Cerebellar nuclear complex (tissue), 1 donor: ENCODE data around the gene SLC18A2.

Experiments
- DNase-seq, 2 experiments: peaks; one replicate each; lab custom pipeline; 2025; lab: John Stamatoyannopoulos, UW

SLC18A2 gene

GRCh38 chr10:117313641-117314040, 72.7 kb downstream of the SLC18A2 start:
- DNase-seq: no peak

- DNase-seq: no peak
These were observed 75.8 kb downstream of the SLC18A2 start for GRCh38 chr10:117316701-117317100.

GRCh38 chr10:117318909-117319308, 78.0 kb downstream of the SLC18A2 start:
- DNase-seq: no peak

- DNase-seq: no peak
These were observed 79.2 kb downstream of the SLC18A2 start for GRCh38 chr10:117320050-117320665.

- DNase-seq: no peak
These were observed 81.3 kb downstream of the SLC18A2 start for GRCh38 chr10:117322260-117322659.

- no peak for DNase-seq
These were observed 83.5 kb downstream of the SLC18A2 start for GRCh38 chr10:117324367-117324766.

- DNase-seq: no peak
These were observed 86.3 kb downstream of the SLC18A2 start for GRCh38 chr10:117327262-117327661.
